K562 (cell line): ENCODE measurements around the gene ADD1. TPM values are rescaled to one million over a fixed set of nuclear protein-coding genes. Genes with fewer than 3 reads are reported as not detected.

Experiments
- CBX1 ChIP-seq: sonication (generic); IDR thresholded peaks from 2 replicates; pipeline ENCODE4 v1.6.1; 2016; ENCODE audit warnings: antibody characterized with exemption, low read depth, mild to moderate bottlenecking
- CHAMP1 ChIP-seq: fragments of 450-650 bp; IDR thresholded peaks from 2 replicates; pipeline ENCODE4 v1.6.1; 2016; ENCODE audit warnings: mild to moderate bottlenecking
- ELK1 ChIP-seq: sonication (generic); formaldehyde crosslinking; IDR thresholded peaks from 2 replicates; pipeline ENCODE4 v1.8.1; 2022; ENCODE audit warnings: missing genetic modification reagents
- ETS1 ChIP-seq: conservative IDR thresholded peaks from 2 replicates; pipeline ENCODE4 v1.6.1; 2011; ENCODE audit warnings: low read depth, mild to moderate bottlenecking, low read length; ENCODE audit not compliant: control insufficient read depth
- GABPB1 ChIP-seq: sonication (generic); formaldehyde crosslinking; IDR thresholded peaks from 2 replicates; pipeline ENCODE4 v1.8.0; 2022; ENCODE audit warnings: mild to moderate bottlenecking, missing genetic modification reagents
- GTF2F1 ChIP-seq: IDR thresholded peaks from 2 replicates; pipeline ENCODE4 v1.6.1; 2011; ENCODE audit warnings: low read depth, low read length, improper control_type of control experiment
- KLF13 ChIP-seq: fragments of 450-650 bp; IDR thresholded peaks from 2 replicates; pipeline ENCODE4 v1.6.1; 2016; ENCODE audit warnings: missing genetic modification characterization, low read depth, mild to moderate bottlenecking, missing compliant biosample characterization, moderate library complexity, borderline replicate concordance
- MXD1 ChIP-seq: fragments of 250-450 bp; sonication (Bioruptor Pico); IDR thresholded peaks from 2 replicates; pipeline ENCODE4 v1.8.0; 2021; ENCODE audit warnings: borderline replicate concordance, mild to moderate bottlenecking, moderate library complexity; ENCODE audit not compliant: poor library complexity, severe bottlenecking
- NFIC ChIP-seq: fragments of 450-650 bp; IDR thresholded peaks from 2 replicates; pipeline ENCODE4 v1.6.1; 2017; ENCODE audit warnings: mild to moderate bottlenecking, inconsistent platforms
- PKNOX1 ChIP-seq: fragments of 450-650 bp; IDR thresholded peaks from 2 replicates; pipeline ENCODE4 v1.6.1; 2016
- SMARCC2 ChIP-seq: fragments of 450-650 bp; IDR thresholded peaks from 2 replicates; pipeline ENCODE4 v1.6.1; 2017; ENCODE audit warnings: antibody characterized with exemption, moderate library complexity, mild to moderate bottlenecking, low read depth
- TCFL5 ChIP-seq: fragments of 250-450 bp; sonication (Bioruptor Pico); conservative IDR thresholded peaks from 2 replicates; pipeline ENCODE4 v1.6.1; 2021; ENCODE audit warnings: mild to moderate bottlenecking, moderate library complexity, matching md5 sums
- TFAP4 ChIP-seq: sonication (generic); formaldehyde crosslinking; IDR thresholded peaks from 2 replicates; pipeline ENCODE4 v1.8.0; 2022; ENCODE audit warnings: missing genetic modification reagents, mild to moderate bottlenecking, moderate library complexity, borderline replicate concordance
- ZNF311 ChIP-seq: fragments of 250-450 bp; sonication (Bioruptor Pico); IDR thresholded peaks from 2 replicates; pipeline ENCODE4 v1.4.0; 2020; ENCODE audit warnings: mild to moderate bottlenecking, moderate library complexity
- ZNF696 ChIP-seq: fragments of 250-450 bp; sonication (Bioruptor Pico); conservative IDR thresholded peaks from 2 replicates; pipeline ENCODE4 v1.4.0; 2020; ENCODE audit warnings: mild to moderate bottlenecking, moderate library complexity
- ZNF740 ChIP-seq, 3 experiments: fragments of 200-800 bp in 1 of 3; sonication (Bioruptor generic) in 1 of 3; sonication (generic) in 1 of 3; formaldehyde crosslinking in 1 of 3; IDR thresholded peaks; 2 replicates each; pipeline versions ENCODE4 v1.6.1 to v1.8.0; 2016 to 2022; ENCODE audit warnings: mild to moderate bottlenecking in 2 of 3, missing compliant biosample characterization in 2 of 3, missing genetic modification characterization in 2 of 3, missing genetic modification reagents in 1 of 3
- ZNF780A ChIP-seq: fragments of 250-450 bp; sonication (Bioruptor Pico); IDR thresholded peaks from 2 replicates; pipeline ENCODE4 v1.5.0; 2021; ENCODE audit warnings: mild to moderate bottlenecking
- polyA plus RNA-seq, 8 experiments: library from polyadenylated mRNA; depleted of rRNA in 4 of 8; stranded (reverse) in 5 of 8; unstranded in 3 of 8; fragments of >200 nt; fragmentation: Nextera tagmentation in 2 of 8; fragmentation: Illumina TruSeq in 1 of 8; extraction: Ambion mirVana in 2 of 8; extraction: Trizol in 1 of 8; gene quantifications; 2 replicates each; pipeline versions ENCODE4 v1.2.1 to v1.2.3, GENCODE V29; 2011 to 2014; ENCODE audit warnings: inconsistent platforms in 1 of 8, missing spikeins in 1 of 8
- total RNA-seq, 7 experiments: library from RNA; depleted of rRNA in 6 of 7; stranded (reverse); fragments of >200 nt in 6 of 7; fragmentation: Illumina TruSeq in 2 of 7; extraction: Trizol in 2 of 7; gene quantifications; 2 replicates each; pipeline versions ENCODE4 v1.2.1 to v1.2.3, GENCODE V29; 2011 to 2021; ENCODE audit warnings: low replicate concordance in 1 of 7

Gene ADD1
- total and polyA plus RNA-seq, 9 of the 15 experiments (the other 6 are each of a cell fraction or from before 2014, with no cell fraction given) = 17.5 to 153 (median 74.0) TPM

- TF ChIP-seq ELK1 (CRISPR knock-in tag) (no peak), SMARCC2 (no peak), ETS1 (no peak), GABPB1 (0 out of 2 replicates have a peak, but pooled peaks have one; percentile 35), ZNF311 (CRISPR knock-in tag) (no peak), NFIC (0 out of 2 replicates have a peak, but pooled peaks have one; percentile 19), TCFL5 (CRISPR knock-in tag) (no peak), GTF2F1 (no peak), CBX1 (no peak), MXD1 (no peak), PKNOX1 (peak; percentile 24; the same call in 1 of the 2 replicates), CHAMP1 (no peak), ZNF740 (CRISPR knock-in tag; IDR thresholded peaks at IDR 0.05) (0 out of 2 replicates have a peak, but pooled peaks have one; percentile 48), ZNF740 (tag; IDR thresholded peaks at IDR 0.05) (no peak), TFAP4 (CRISPR knock-in tag) (peak; percentile 60; the same call in 1 of the 2 replicates), ZNF696 (CRISPR knock-in tag) (no peak), ZNF780A (CRISPR knock-in tag) (no peak), KLF13 (no peak)
Measured at GRCh38 chr4:2798399-2799223, 45.0 kb upstream of the ADD1 start (continued).
